WTC11 (cell line): ENCODE measurements around the gene KLHL18. TPM values are rescaled to one million over a fixed set of nuclear protein-coding genes. Genes with fewer than 3 reads are reported as not detected.

Experiments
- ATAC-seq: fragments of 200-7000 bp; cut with Tn5 transposase; 2 replicates; pipeline ENCODE4 v1.10.0; 2021; ENCODE audit warnings: mild to moderate bottlenecking, moderate library complexity
- CTCF ChIA-PET: fragments of 300-600 bp; sonication (Branson Sonifier 250); formaldehyde crosslinking; loops from one replicate; lab custom pipeline; 2021; ENCODE audit warnings: antibody characterized with exemption; lab: Charles Lee
- POLR2A ChIA-PET: fragments of 350-600 bp; sonication (Branson Sonifier 250); formaldehyde crosslinking; loops from one replicate; lab custom pipeline; 2021; ENCODE audit warnings: antibody characterized with exemption; lab: Charles Lee
- DNase-seq: peaks from one replicate; pipeline ENCODE4 v3.0.0; 2021; ENCODE audit warnings: low spot score
- H3K27ac Mint-ChIP-seq: 2 replicates; pipeline ENCODE4 v1.8.0; 2021; ENCODE audit warnings: mixed read lengths
- H3K27me3 Mint-ChIP-seq: 2 replicates; pipeline ENCODE4 v1.8.0; 2021; ENCODE audit warnings: low read depth, mild to moderate bottlenecking, moderate library complexity, mixed read lengths
- H3K36me3 Mint-ChIP-seq: 2 replicates; pipeline ENCODE4 v1.8.0; 2021; ENCODE audit warnings: mixed read lengths
- H3K4me1 Mint-ChIP-seq: 2 replicates; pipeline ENCODE4 v1.8.0; 2022; ENCODE audit warnings: mixed read lengths
- H3K4me3 Mint-ChIP-seq: 2 replicates; pipeline ENCODE4 v1.8.0; 2021; ENCODE audit warnings: mild to moderate bottlenecking, moderate library complexity, mixed read lengths
- H3K9me3 Mint-ChIP-seq: 2 replicates; pipeline ENCODE4 v1.8.0; 2021; ENCODE audit warnings: mixed read lengths
- E2F1 ChIP-seq: sonication (generic); formaldehyde crosslinking; IDR thresholded peaks from 2 replicates; pipeline ENCODE4 v1.8.0; 2022; ENCODE audit warnings: mild to moderate bottlenecking, missing genetic modification reagents
- FOXJ3 ChIP-seq: sonication (generic); formaldehyde crosslinking; IDR thresholded peaks from 2 replicates; pipeline ENCODE4 v1.9.0; 2021; ENCODE audit warnings: missing genetic modification reagents, mild to moderate bottlenecking, borderline replicate concordance
- MXD4 ChIP-seq: fragments of 250-450 bp; sonication (Bioruptor Pico); IDR thresholded peaks from 2 replicates; pipeline ENCODE4 v1.8.0; 2021; ENCODE audit warnings: mild to moderate bottlenecking, moderate library complexity, borderline replicate concordance
- NFYB ChIP-seq: sonication (generic); formaldehyde crosslinking; conservative IDR thresholded peaks from 2 replicates; pipeline ENCODE4 v1.8.0; 2022; ENCODE audit warnings: low read depth, missing genetic modification reagents
- NR3C1 ChIP-seq: sonication (generic); formaldehyde crosslinking; conservative IDR thresholded peaks from 2 replicates; pipeline ENCODE4 v1.8.1; 2023; ENCODE audit warnings: low read depth, mild to moderate bottlenecking, missing genetic modification reagents
- STAT6 ChIP-seq: sonication (generic); formaldehyde crosslinking; conservative IDR thresholded peaks from 2 replicates; pipeline ENCODE4 v1.8.1; 2023; ENCODE audit warnings: mild to moderate bottlenecking, low read depth, missing genetic modification reagents, moderate library complexity
- TEAD1 ChIP-seq: sonication (generic); formaldehyde crosslinking; IDR thresholded peaks from 2 replicates; pipeline ENCODE4 v1.8.0; 2022; ENCODE audit warnings: mild to moderate bottlenecking, missing genetic modification reagents
- ZBTB43 ChIP-seq: sonication (generic); formaldehyde crosslinking; IDR thresholded peaks from 2 replicates; pipeline ENCODE4 v1.8.1; 2023; ENCODE audit warnings: mild to moderate bottlenecking, missing genetic modification reagents
- ZNF121 ChIP-seq: sonication (generic); formaldehyde crosslinking; IDR thresholded peaks from 2 replicates; pipeline ENCODE4 v1.8.0; 2023; ENCODE audit warnings: missing genetic modification reagents
- ZNF425 ChIP-seq: fragments of 250-450 bp; sonication (Bioruptor Pico); conservative IDR thresholded peaks from 2 replicates; pipeline ENCODE4 v1.9.0; 2021; ENCODE audit warnings: mild to moderate bottlenecking
- total RNA-seq: library from RNA; stranded (reverse); gene quantifications from 3 replicates; pipeline ENCODE4 v1.2.3, GENCODE V29; 2021

The KLHL18 gene
- total RNA-seq, 1 experiment from 2014 or later = 28.4 TPM

- Mint-ChIP-seq H3K36me3 (no peaks in the 10 kb centered on the region), H3K4me3 (no peak overlapping the region), H3K4me1 (peaks cover 11% of the 10 kb centered on the region), H3K27ac (no peak overlapping the region), H3K9me3 (no peaks in the 10 kb centered on the region), H3K27me3 (no peaks in the 10 kb centered on the region; the same call in 1 of the 2 replicates)
- no peak for TF ChIP-seq ZBTB43 (CRISPR knock-in tag)
- TF ChIP-seq ZNF121 (CRISPR knock-in tag) = 0 out of 2 replicates have a peak, but pooled peaks have one; percentile 55
- ChIA-PET POLR2A (no interaction called here), CTCF (no interaction called here)
- no peak for ATAC-seq
- no peak for DNase-seq
Observed at GRCh38 chr3:47374587-47374986, 91.8 kb downstream of the KLHL18 start.

- no peaks in the 10 kb centered on the region for H3K36me3 Mint-ChIP-seq
- ATAC-seq (no peak), DNase-seq (no peak)
- no peak overlapping the region for H3K27ac Mint-ChIP-seq
- H3K4me1 Mint-ChIP-seq = peaks cover 14% of the 10 kb centered on the region
- no peak overlapping the region for H3K4me3 Mint-ChIP-seq
- ChIA-PET CTCF (interaction anchor here (0.6 to 1.2 kb wide), 3 partner anchors 45 to 126 kb away, joined by 3 to 4 read pairs (median 3); no protein-coding TSS in a partner anchor), POLR2A (no interaction called here)
- H3K27me3 Mint-ChIP-seq = no peaks in the 10 kb centered on the region; the same call in 1 of the 2 replicates
- no peaks in the 10 kb centered on the region for H3K9me3 Mint-ChIP-seq
- TF ChIP-seq MXD4 (CRISPR knock-in tag) (no peak), TEAD1 (CRISPR knock-in tag) (no peak), STAT6 (CRISPR knock-in tag) (no peak), ZBTB43 (CRISPR knock-in tag) (no peak), E2F1 (no peak), NFYB (CRISPR knock-in tag) (no peak), NR3C1 (CRISPR knock-in tag) (no peak)
Observed at GRCh38 chr3:47376393-47376792, 93.6 kb downstream of the KLHL18 start.

- ATAC-seq = no peak
- H3K36me3 Mint-ChIP-seq = no peaks in the 10 kb centered on the region
- no peak overlapping the region; the same call in 1 of the 2 replicates for H3K27ac Mint-ChIP-seq
- no peak overlapping the region for H3K4me3 Mint-ChIP-seq
- H3K9me3 Mint-ChIP-seq = no peaks in the 10 kb centered on the region
- DNase-seq = no peak
- H3K27me3 Mint-ChIP-seq = no peaks in the 10 kb centered on the region; the same call in 1 of the 2 replicates
- CTCF ChIA-PET = interaction anchor here (0.7 to 1.3 kb wide), 3 partner anchors 44 to 378 kb away, joined by 3 to 4 read pairs (median 4); no protein-coding TSS in a partner anchor
- H3K4me1 Mint-ChIP-seq = peaks cover 17% of the 10 kb centered on the region
- POLR2A ChIA-PET = no interaction called here
- TF ChIP-seq MXD4 (CRISPR knock-in tag) = no peak
- no peak for TF ChIP-seq ZNF425 (CRISPR knock-in tag)
- TF ChIP-seq FOXJ3 (CRISPR knock-in tag) = no peak
Observed at GRCh38 chr3:47377186-47377585, 94.4 kb downstream of the KLHL18 start.
